DND-41 (cell line): ENCODE measurements around the gene TAS2R42.

ENCODE experiments used
- CTCF ChIP-seq: IDR thresholded peaks from 2 replicates; pipeline ENCODE4 v1.5.1; 2012; ENCODE audit warnings: borderline replicate concordance, low read length, moderate library complexity, mild to moderate bottlenecking; ENCODE audit not compliant: poor library complexity, severe bottlenecking; ENCODE audit errors: extremely low read depth
- EZH2 ChIP-seq: IDR thresholded peaks from 3 replicates; pipeline ENCODE4 v1.6.1; 2012; ENCODE audit warnings: borderline replicate concordance, low read depth, mild to moderate bottlenecking, moderate library complexity, low read length, inconsistent platforms; ENCODE audit not compliant: severe bottlenecking

DNA sequence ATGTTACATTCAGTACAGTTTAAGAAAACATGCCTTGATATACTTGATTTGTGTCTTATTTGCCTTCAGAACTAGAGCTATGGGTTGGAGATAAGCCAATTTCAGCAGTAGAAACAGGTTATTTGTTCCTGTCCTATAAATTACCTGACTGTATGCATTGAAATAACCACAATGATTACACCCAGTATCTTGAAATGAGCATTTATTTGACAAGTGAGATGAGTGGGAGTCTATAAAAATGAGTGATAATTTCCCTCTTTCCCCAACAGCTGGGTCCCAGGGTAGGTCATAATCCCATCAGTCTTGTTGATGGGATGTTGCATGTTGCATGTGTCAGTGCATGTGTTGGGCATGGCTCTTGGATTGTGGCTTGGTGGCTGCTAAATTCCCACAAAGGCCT lies 3.7 kb downstream of the TAS2R42 start:
- TF ChIP-seq CTCF (no peak), EZH2 (no peak)
